ENCODE measurements around the gene DNM1L. TPM values are rescaled to one million over a fixed set of nuclear protein-coding genes. Genes with fewer than 3 reads are reported as not detected.
A peak's percentile ranks its signal among the peaks of the same experiment; 100 is the strongest.

The DNM1L gene
- total and polyA plus RNA-seq, 2 donors from 2014 or later: 30.5 to 66.2 TPM

GRCh38 chr12:32651956-32652210, 27.2 kb upstream of the DNM1L start:
- Histone ChIP-seq H3K36me3 (ENCODE audit: control insufficient read depth in 2 of 3, insufficient read depth in 3 of 3, low read length in 3 of 3) (peaks cover 0 to 3% (median 0%) of the 10 kb centered on the region in 3 donors), H3K4me1 (ENCODE audit: control insufficient read depth in 2 of 3, insufficient read depth in 2 of 3, low read depth in 1 of 3, low read length in 3 of 3) (no peaks in the 10 kb centered on the region), H3K4me3 (ENCODE audit: low read length in 3 of 3) (no peak overlapping the region), H3K9me3 (ENCODE audit: control insufficient read depth in 2 of 3, insufficient read depth in 1 of 3, low read length in 3 of 3) (no peaks in the 10 kb centered on the region), H3K27ac (ENCODE audit: low read depth in 2 of 2, low read length in 2 of 2) (no peak overlapping the region), H3K27me3 (ENCODE audit: control insufficient read depth, insufficient read depth, low read length) (no peaks in the 10 kb centered on the region), H3K9ac (ENCODE audit: low read length in 3 of 3) (no peak overlapping the region)
- no peak for TF ChIP-seq CTCF (IDR thresholded peaks at IDR 0.05; ENCODE audit: borderline replicate concordance, extremely low read depth, insufficient read depth)
- intact Hi-C loops (cut with DNase I): loop anchor here (10.0 kb wide), 1 partner anchor 197 kb away; no protein-coding TSS in a partner anchor
- FAIRE-seq (no peak), DNase-seq (no peak)

- TF ChIP-seq CTCF (IDR thresholded peaks at IDR 0.05; ENCODE audit: borderline replicate concordance, extremely low read depth, insufficient read depth): no peak
- H3K9me3 ChIP-seq (ENCODE audit: control insufficient read depth in 2 of 3, insufficient read depth in 1 of 3, low read length in 3 of 3): no peaks in the 10 kb centered on the region
- peaks cover 0 to 2% (median 0%) of the 10 kb centered on the region in 3 donors for H3K4me1 ChIP-seq (ENCODE audit: control insufficient read depth in 2 of 3, insufficient read depth in 2 of 3, low read depth in 1 of 3, low read length in 3 of 3)
- intact Hi-C loops (cut with DNase I): loop anchor here (10.0 kb wide), 2 partner anchors 205 to 295 kb away; no protein-coding TSS in a partner anchor
- no peak overlapping the region for H3K9ac ChIP-seq (ENCODE audit: low read length in 3 of 3)
- no peaks in the 10 kb centered on the region for H3K27me3 ChIP-seq (ENCODE audit: control insufficient read depth, insufficient read depth, low read length)
- no peak overlapping the region for H3K4me3 ChIP-seq (ENCODE audit: low read length in 3 of 3)
- no peak for FAIRE-seq
- H3K27ac ChIP-seq (ENCODE audit: low read depth in 2 of 2, low read length in 2 of 2): peak overlapping the region in 1 of 2 donors; percentile 47
- no peaks in the 10 kb centered on the region for H3K36me3 ChIP-seq (ENCODE audit: control insufficient read depth in 2 of 3, insufficient read depth in 3 of 3, low read length in 3 of 3)
- no peak for DNase-seq
Observed at GRCh38 chr12:32659908-32660440, 19.1 kb upstream of the DNM1L start.

- intact Hi-C loops (cut with DNase I): loop anchor here (10.0 kb wide), 1 partner anchor 297 kb away; no protein-coding TSS in a partner anchor
- Histone ChIP-seq H3K4me1 (ENCODE audit: control insufficient read depth in 2 of 3, insufficient read depth in 2 of 3, low read depth in 1 of 3, low read length in 3 of 3) (peaks cover 0 to 2% (median 0%) of the 10 kb centered on the region in 3 donors), H3K9ac (ENCODE audit: low read length in 3 of 3) (no peak overlapping the region), H3K9me3 (ENCODE audit: control insufficient read depth in 2 of 3, insufficient read depth in 1 of 3, low read length in 3 of 3) (no peaks in the 10 kb centered on the region), H3K27me3 (ENCODE audit: control insufficient read depth, insufficient read depth, low read length) (no peaks in the 10 kb centered on the region), H3K36me3 (ENCODE audit: control insufficient read depth in 2 of 3, insufficient read depth in 3 of 3, low read length in 3 of 3) (no peaks in the 10 kb centered on the region), H3K27ac (ENCODE audit: low read depth in 2 of 2, low read length in 2 of 2) (no peak overlapping the region), H3K4me3 (ENCODE audit: low read length in 3 of 3) (no peak overlapping the region)
- FAIRE-seq (no peak), DNase-seq (no peak)
- no peak for TF ChIP-seq CTCF (IDR thresholded peaks at IDR 0.05; ENCODE audit: borderline replicate concordance, extremely low read depth, insufficient read depth)
Observed at GRCh38 chr12:32661706-32662105, 17.4 kb upstream of the DNM1L start.

GRCh38 chr12:32662665-32663064, 16.4 kb upstream of the DNM1L start:
- no peak for DNase-seq
- Histone ChIP-seq H3K27me3 (ENCODE audit: control insufficient read depth, insufficient read depth, low read length) (no peaks in the 10 kb centered on the region), H3K27ac (ENCODE audit: low read depth in 2 of 2, low read length in 2 of 2) (no peak overlapping the region), H3K9ac (ENCODE audit: low read length in 3 of 3) (no peak overlapping the region), H3K36me3 (ENCODE audit: control insufficient read depth in 2 of 3, insufficient read depth in 3 of 3, low read length in 3 of 3) (no peaks in the 10 kb centered on the region), H3K4me3 (ENCODE audit: low read length in 3 of 3) (no peak overlapping the region), H3K4me1 (ENCODE audit: control insufficient read depth in 2 of 3, insufficient read depth in 2 of 3, low read depth in 1 of 3, low read length in 3 of 3) (peaks cover 0 to 2% (median 0%) of the 10 kb centered on the region in 3 donors), H3K9me3 (ENCODE audit: control insufficient read depth in 2 of 3, insufficient read depth in 1 of 3, low read length in 3 of 3) (no peaks in the 10 kb centered on the region)
- no peak for TF ChIP-seq CTCF (IDR thresholded peaks at IDR 0.05; ENCODE audit: borderline replicate concordance, extremely low read depth, insufficient read depth)
- no peak for FAIRE-seq
- intact Hi-C loops (cut with DNase I): loop anchor here (10.0 kb wide), 1 partner anchor 298 kb away; no protein-coding TSS in a partner anchor
